GM23248 (cell line): Measurements from ENCODE around the gene LRRC59. TPM values are rescaled to one million over a fixed set of nuclear protein-coding genes. Genes with fewer than 3 reads are reported as not detected.

Experiments
- DNase-seq: peaks from one replicate; pipeline ENCODE4 v3.0.0-alpha.2; 2015
- H2AFZ ChIP-seq: fragments of 200-600 bp; sonication (generic); 2 replicates; pipeline ENCODE4 v1.6.1; 2016; ENCODE audit warnings: antibody characterized with exemption
- H3F3A ChIP-seq: fragments of 200-600 bp; sonication (generic); 2 replicates; pipeline ENCODE4 v1.6.1; 2016; ENCODE audit warnings: mild to moderate bottlenecking, antibody characterized with exemption, mixed run types; ENCODE audit not compliant: insufficient read depth
- H3K27ac ChIP-seq: fragments of 200-600 bp; sonication (generic); 2 replicates; pipeline ENCODE4 v1.5.1; 2016; ENCODE audit warnings: mild to moderate bottlenecking
- H3K27me3 ChIP-seq: fragments of 200-600 bp; sonication (generic); replicated peaks from 2 replicates; pipeline ENCODE4 v1.6.1; 2016; ENCODE audit warnings: mild to moderate bottlenecking; ENCODE audit not compliant: insufficient read depth
- H3K36me3 ChIP-seq: fragments of 200-600 bp; sonication (generic); 2 replicates; pipeline ENCODE4 v1.6.1; 2016; ENCODE audit warnings: low read depth, mild to moderate bottlenecking
- H3K4me1 ChIP-seq: fragments of 200-600 bp; sonication (generic); 2 replicates; pipeline ENCODE4 v1.6.1; 2016; ENCODE audit warnings: mild to moderate bottlenecking; ENCODE audit not compliant: insufficient read depth
- H3K4me2 ChIP-seq: fragments of 200-600 bp; sonication (generic); one replicate; pipeline ENCODE4 v1.6.1; 2016; ENCODE audit warnings: mild to moderate bottlenecking; ENCODE audit not compliant: unreplicated experiment
- H3K4me3 ChIP-seq: fragments of 200-600 bp; sonication (generic); 2 replicates; pipeline ENCODE4 v1.5.1; 2016; ENCODE audit warnings: mild to moderate bottlenecking
- H3K79me2 ChIP-seq: fragments of 200-600 bp; sonication (generic); 2 replicates; pipeline ENCODE4 v1.6.1; 2016; ENCODE audit warnings: mild to moderate bottlenecking; ENCODE audit not compliant: insufficient read depth
- H3K9ac ChIP-seq: fragments of 200-600 bp; sonication (generic); 2 replicates; pipeline ENCODE4 v1.6.1; 2016; ENCODE audit warnings: mild to moderate bottlenecking
- H3K9me2 ChIP-seq: fragments of 200-600 bp; sonication (generic); 2 replicates; pipeline ENCODE4 v1.6.1; 2016; ENCODE audit warnings: mixed run types, mild to moderate bottlenecking, moderate library complexity; ENCODE audit not compliant: insufficient read depth
- H3K9me3 ChIP-seq: fragments of 200-600 bp; sonication (generic); one replicate; pipeline ENCODE4 v1.6.1; 2017; ENCODE audit warnings: low read depth
- H4K20me1 ChIP-seq: fragments of 200-600 bp; sonication (generic); 2 replicates; pipeline ENCODE4 v1.6.0; 2016; ENCODE audit not compliant: insufficient read depth
- EZH2 ChIP-seq: fragments of 200-600 bp; sonication (generic); IDR thresholded peaks from 2 replicates; pipeline ENCODE4 v1.6.1; 2018; ENCODE audit warnings: antibody characterized with exemption, mild to moderate bottlenecking; ENCODE audit not compliant: insufficient read depth, poor library complexity, severe bottlenecking
- EZH2phosphoT487 ChIP-seq: fragments of 200-600 bp; sonication (generic); IDR thresholded peaks from 2 replicates; pipeline ENCODE4 v1.6.1; 2018; ENCODE audit warnings: antibody characterized with exemption, moderate library complexity, mild to moderate bottlenecking, low read depth; ENCODE audit not compliant: insufficient read depth
- WGBS, 2 experiments: methylation state at CpG; one replicate each; pipeline ENCODE4 v1.1.6; 2015 to 2017; ENCODE audit warnings: low lambda C conversion rate in 2 of 2, low coverage in 1 of 2; ENCODE audit errors: missing lambda C conversion rate in 2 of 2; 5-methylcytosine and 5-hydroxymethylcytosine counted together
- in situ Hi-C: fragments of 300-500 bp; cut with MboI; formaldehyde crosslinking; loops from 2 replicates; pipeline ENCODE4 v1.15.0; 2020
- polyA plus RNA-seq: library from polyadenylated mRNA; unstranded; fragments of >200 nt; fragmentation: Nextera tagmentation; extraction: Ambion mirVana; gene quantifications from 2 replicates; pipeline ENCODE4 v1.2.1, GENCODE V29; 2016
- total RNA-seq: library from RNA; depleted of rRNA; stranded (reverse); fragments of >200 nt; shearing (Covaris generic); gene quantifications from 2 replicates; pipeline ENCODE4 v1.2.3, GENCODE V29; 2014

Gene LRRC59
- total and polyA plus RNA-seq, 2 experiments from 2014 or later: 111 to 164 TPM

- 86 to 90% methylated on average over 10 of the region's 10 CpGs for WGBS, 2 experiments
- no peaks in the 10 kb centered on the region for H3K9me3 ChIP-seq
- TF ChIP-seq EZH2phosphoT487: no peak
- TF ChIP-seq EZH2: no peak
Measured at GRCh38 chr17:50440838-50441829, 43.8 kb upstream of the LRRC59 start.

GRCh38 chr17:50440172-50440837 lies 43.0 kb upstream of the LRRC59 start:
- H3K9ac ChIP-seq: no peak overlapping the region
- H3K4me3 ChIP-seq: no peak overlapping the region
- no peaks in the 10 kb centered on the region for H3F3A ChIP-seq
- in situ Hi-C loops: no loop called here
- H3K4me1 ChIP-seq: no peaks in the 10 kb centered on the region; the same call in 1 of the 2 replicates
- no peak overlapping the region for H3K4me2 ChIP-seq
- WGBS, 2 experiments: 80 to 81% methylated on average over 4 of the region's 4 CpGs
- no peak overlapping the region for H3K27ac ChIP-seq
- no peak for DNase-seq
- H3K9me3 ChIP-seq: no peaks in the 10 kb centered on the region
- no peak overlapping the region for H2AFZ ChIP-seq
- no peaks in the 10 kb centered on the region for H3K27me3 ChIP-seq
- no peaks in the 10 kb centered on the region for H3K9me2 ChIP-seq
- no peaks in the 10 kb centered on the region for H4K20me1 ChIP-seq
- no peaks in the 10 kb centered on the region for H3K79me2 ChIP-seq
- no peak for TF ChIP-seq EZH2
- TF ChIP-seq EZH2phosphoT487: no peak
- H3K36me3 ChIP-seq: no peaks in the 10 kb centered on the region

More at GRCh38 chr17:50440838-50441829, 43.8 kb upstream of the LRRC59 start:
- Histone ChIP-seq H3K4me1 (no peaks in the 10 kb centered on the region; the same call in 1 of the 2 replicates), H3K4me2 (no peak overlapping the region), H2AFZ (no peak overlapping the region), H3K36me3 (no peaks in the 10 kb centered on the region), H4K20me1 (no peaks in the 10 kb centered on the region), H3K27ac (no peak overlapping the region), H3K4me3 (no peak overlapping the region), H3K79me2 (no peaks in the 10 kb centered on the region), H3K9me2 (no peaks in the 10 kb centered on the region), H3K9ac (no peak overlapping the region), H3F3A (no peaks in the 10 kb centered on the region), H3K27me3 (no peaks in the 10 kb centered on the region)
- in situ Hi-C loops: no loop called here
- DNase-seq: no peak

GRCh38 chr17:50439008-50439407 lies 41.7 kb upstream of the LRRC59 start:
- H3K27me3 ChIP-seq: no peaks in the 10 kb centered on the region
- H3F3A ChIP-seq: no peaks in the 10 kb centered on the region
- H3K9me2 ChIP-seq: no peaks in the 10 kb centered on the region
- no peak overlapping the region for H3K4me3 ChIP-seq
- no peak overlapping the region for H3K27ac ChIP-seq
- no peak for DNase-seq
- TF ChIP-seq EZH2 (no peak), EZH2phosphoT487 (no peak)
- no peak overlapping the region for H3K9ac ChIP-seq
- no peaks in the 10 kb centered on the region; the same call in 1 of the 2 replicates for H3K4me1 ChIP-seq
- in situ Hi-C loops: no loop called here
- no peaks in the 10 kb centered on the region for H3K79me2 ChIP-seq
- no peak overlapping the region for H3K4me2 ChIP-seq
- H4K20me1 ChIP-seq: no peaks in the 10 kb centered on the region
- WGBS, 2 experiments: 99 to 100% methylated on average over 4 of the region's 4 CpGs
- H3K36me3 ChIP-seq: no peaks in the 10 kb centered on the region
- H2AFZ ChIP-seq: no peak overlapping the region
- no peaks in the 10 kb centered on the region for H3K9me3 ChIP-seq

- no peak overlapping the region for H3K4me3 ChIP-seq
- H3K9me3 ChIP-seq: no peaks in the 10 kb centered on the region
- no peaks in the 10 kb centered on the region for H3K36me3 ChIP-seq
- in situ Hi-C loops: no loop called here
- whole genome bisulfite sequencing, 2 experiments: 94 to 97% methylated on average over 4 of the region's 4 CpGs
- no peak overlapping the region for H2AFZ ChIP-seq
- H3K4me2 ChIP-seq: no peak overlapping the region
- no peaks in the 10 kb centered on the region for H4K20me1 ChIP-seq
- no peaks in the 10 kb centered on the region for H3K79me2 ChIP-seq
- no peak overlapping the region for H3K9ac ChIP-seq
- no peaks in the 10 kb centered on the region for H3F3A ChIP-seq
- no peak for TF ChIP-seq EZH2
- no peak for TF ChIP-seq EZH2phosphoT487
- no peaks in the 10 kb centered on the region for H3K27me3 ChIP-seq
- H3K4me1 ChIP-seq: no peaks in the 10 kb centered on the region
- H3K9me2 ChIP-seq: no peaks in the 10 kb centered on the region
- DNase-seq: no peak
- no peak overlapping the region for H3K27ac ChIP-seq
Measured at GRCh38 chr17:50437409-50437808, 40.1 kb upstream of the LRRC59 start.
